GM12865 (cell line): ENCODE results near the gene ATG9B.

ENCODE experiments used
- DNase-seq: peaks from one replicate; pipeline ENCODE4 v3.0.0; 2010; ENCODE audit warnings: low read depth
- H3K4me3 ChIP-seq: 2 replicates; pipeline ENCODE4 v1.5.1; 2011; ENCODE audit warnings: mild to moderate bottlenecking, low read depth, low read length, control low read depth
- CTCF ChIP-seq: IDR thresholded peaks from 2 replicates; pipeline ENCODE4 v1.5.1; 2011; ENCODE audit warnings: low read length, control low read depth, low read depth, inconsistent platforms; ENCODE audit not compliant: insufficient read depth; ENCODE audit errors: missing control alignments

The ATG9B gene

GRCh38 chr7:151018421-151019129 is 5.7 kb downstream of the ATG9B start:
- H3K4me3 ChIP-seq, result no peak overlapping the region
- no peak for TF ChIP-seq CTCF
- DNase-seq, result no peak

GRCh38 chr7:151017953-151018420 is 6.3 kb downstream of the ATG9B start:
- no peak overlapping the region for H3K4me3 ChIP-seq
- DNase-seq, result peak; percentile 51
- TF ChIP-seq CTCF, result peak; percentile 92

- H3K4me3 ChIP-seq, result no peak overlapping the region
- no peak for TF ChIP-seq CTCF
- DNase-seq, result no peak
Observed at GRCh38 chr7:151017370-151017952, 6.8 kb downstream of the ATG9B start.

- TF ChIP-seq CTCF, result no peak
- H3K4me3 ChIP-seq, result no peak overlapping the region
- no peak for DNase-seq
Observed at GRCh38 chr7:151016942-151017341, 7.4 kb downstream of the ATG9B start.

- no peak for DNase-seq
- TF ChIP-seq CTCF, result no peak
Observed at GRCh38 chr7:151016505-151016904, 7.8 kb downstream of the ATG9B start.

GRCh38 chr7:151015967-151016366 is 8.3 kb downstream of the ATG9B start:
- TF ChIP-seq CTCF, result no peak
- no peak overlapping the region for H3K4me3 ChIP-seq
- no peak for DNase-seq

More at GRCh38 chr7:151016505-151016904, 7.8 kb downstream of the ATG9B start:
- H3K4me3 ChIP-seq, result no peak overlapping the region
